NT2/D1 (cell line): ENCODE data around the gene TRAK1.

Source experiments
- DNase-seq: peaks from one replicate; pipeline ENCODE4 v3.0.0-alpha.2; 2011; ENCODE audit warnings: low read depth, low spot score
- H3K27me3 ChIP-seq: 2 replicates; pipeline ENCODE4 v1.6.0; 2011; ENCODE audit warnings: mild to moderate bottlenecking; ENCODE audit not compliant: insufficient read length, insufficient read depth
- H3K36me3 ChIP-seq: 2 replicates; pipeline ENCODE4 v1.6.1; 2011; ENCODE audit warnings: mild to moderate bottlenecking, low read length, mixed read lengths; ENCODE audit not compliant: insufficient read depth, insufficient read length
- H3K4me1 ChIP-seq: 2 replicates; pipeline ENCODE4 v1.5.1; 2011; ENCODE audit not compliant: insufficient read depth, insufficient read length
- H3K4me3 ChIP-seq: 2 replicates; pipeline ENCODE4 v1.5.1; 2011; ENCODE audit warnings: low read depth; ENCODE audit not compliant: insufficient read length
- H3K9ac ChIP-seq: 2 replicates; pipeline ENCODE4 v1.6.0; 2011; ENCODE audit warnings: low read depth; ENCODE audit not compliant: insufficient read length
- H3K9me3 ChIP-seq: 2 replicates; pipeline ENCODE4 v1.5.1; 2011; ENCODE audit warnings: mild to moderate bottlenecking, low read length; ENCODE audit not compliant: insufficient read depth
- SUZ12 ChIP-seq: IDR thresholded peaks from 2 replicates; pipeline ENCODE4 v1.6.1; 2011; ENCODE audit not compliant: insufficient read length, insufficient read depth; ENCODE audit errors: extremely low read depth
- YY1 ChIP-seq: IDR thresholded peaks from 2 replicates; pipeline ENCODE4 v1.6.1; 2011; ENCODE audit not compliant: insufficient read length, insufficient read depth
- ZNF274 ChIP-seq: IDR thresholded peaks from 2 replicates; pipeline ENCODE4 v1.6.1; 2011; ENCODE audit warnings: mild to moderate bottlenecking, low read depth, low read length

TRAK1 gene

GRCh38 chr3:42130329-42131070, 39.3 kb downstream of the TRAK1 start:
- peaks cover 7% of the 10 kb centered on the region for H3K36me3 ChIP-seq
- H3K27me3 ChIP-seq = no peaks in the 10 kb centered on the region
- no peak for TF ChIP-seq ZNF274
- no peak for TF ChIP-seq YY1
- no peak for TF ChIP-seq SUZ12
- DNase-seq = no peak
- H3K4me3 ChIP-seq = no peak overlapping the region
- no peak overlapping the region for H3K9ac ChIP-seq
- H3K4me1 ChIP-seq = no peaks in the 10 kb centered on the region
- H3K9me3 ChIP-seq = no peaks in the 10 kb centered on the region

GRCh38 chr3:42133500-42134298, 42.5 kb downstream of the TRAK1 start:
- no peaks in the 10 kb centered on the region for H3K9me3 ChIP-seq
- no peaks in the 10 kb centered on the region for H3K27me3 ChIP-seq
- no peak for DNase-seq
- no peak for TF ChIP-seq SUZ12
- no peak for TF ChIP-seq YY1
- TF ChIP-seq ZNF274 = no peak
- no peak overlapping the region for H3K9ac ChIP-seq
- no peaks in the 10 kb centered on the region for H3K36me3 ChIP-seq
- H3K4me1 ChIP-seq = no peaks in the 10 kb centered on the region
- H3K4me3 ChIP-seq = no peak overlapping the region

GRCh38 chr3:42134867-42135464, 43.8 kb downstream of the TRAK1 start:
- Histone ChIP-seq H3K4me3 (no peak overlapping the region), H3K4me1 (no peaks in the 10 kb centered on the region), H3K9ac (no peak overlapping the region), H3K27me3 (no peaks in the 10 kb centered on the region), H3K36me3 (peaks cover 7% of the 10 kb centered on the region), H3K9me3 (no peaks in the 10 kb centered on the region)
- no peak for DNase-seq
- TF ChIP-seq ZNF274 (no peak), SUZ12 (no peak), YY1 (no peak)

GRCh38 chr3:42139621-42140453, 48.7 kb downstream of the TRAK1 start:
- Histone ChIP-seq H3K9ac (no peak overlapping the region), H3K27me3 (no peaks in the 10 kb centered on the region), H3K4me3 (no peak overlapping the region), H3K9me3 (no peaks in the 10 kb centered on the region), H3K4me1 (no peaks in the 10 kb centered on the region), H3K36me3 (peaks cover 7% of the 10 kb centered on the region)
- TF ChIP-seq SUZ12 (no peak), ZNF274 (no peak), YY1 (no peak)
- no peak for DNase-seq

GRCh38 chr3:42140665-42141203, 49.6 kb downstream of the TRAK1 start:
- TF ChIP-seq YY1 = no peak
- no peak for TF ChIP-seq SUZ12
- no peak for TF ChIP-seq ZNF274
- H3K9ac ChIP-seq = no peak overlapping the region
- DNase-seq = no peak
- no peaks in the 10 kb centered on the region for H3K27me3 ChIP-seq
- no peak overlapping the region for H3K4me3 ChIP-seq
- H3K4me1 ChIP-seq = no peaks in the 10 kb centered on the region
- no peaks in the 10 kb centered on the region for H3K9me3 ChIP-seq
- peaks cover 7% of the 10 kb centered on the region for H3K36me3 ChIP-seq

GRCh38 chr3:42143440-42143839, 52.3 kb downstream of the TRAK1 start:
- Histone ChIP-seq H3K36me3 (peaks cover 7% of the 10 kb centered on the region), H3K9ac (no peak overlapping the region), H3K27me3 (no peaks in the 10 kb centered on the region), H3K4me3 (no peak overlapping the region), H3K4me1 (no peaks in the 10 kb centered on the region), H3K9me3 (no peaks in the 10 kb centered on the region)
- TF ChIP-seq YY1 (no peak), SUZ12 (no peak), ZNF274 (no peak)
- no peak for DNase-seq
